ENCODE results near the gene ASTN2. TPM values are rescaled to one million over a fixed set of nuclear protein-coding genes. Genes with fewer than 3 reads are reported as not detected.

Gene ASTN2
- total RNA-seq, 5 donors from 2014 or later (not counting 1 experiment from before 2014, with no cell fraction given): 3.7 to 4.8 (median 4.4) TPM

- 68% methylated on average over 2 of the region's 3 CpGs for WGBS (ENCODE audit: insufficient coverage)
Measured at GRCh38 chr9:117315236-117315635, 99.6 kb downstream of the ASTN2 start.

GRCh38 chr9:117313989-117314388 lies 100.9 kb downstream of the ASTN2 start:
- Histone ChIP-seq H3K4me1 (ENCODE audit: control insufficient read depth in 1 of 2, extremely low read depth in 1 of 2, insufficient read depth in 2 of 2, low read length in 2 of 2) (no peaks in the 10 kb centered on the region), H3K36me3 (ENCODE audit: control insufficient read depth in 2 of 2, extremely low read depth in 1 of 2, insufficient read depth in 1 of 2, low read length in 1 of 2) (no peaks in the 10 kb centered on the region), H3K27ac (ENCODE audit: low read length) (no peak overlapping the region), H3K4me3 (ENCODE audit: control insufficient read depth in 1 of 2, extremely low read depth in 1 of 2, low read length in 1 of 2) (no peak overlapping the region), H3K27me3 (replicated peaks in 1 of 2; ENCODE audit: control insufficient read depth in 2 of 2, extremely low read depth in 1 of 2, insufficient read depth in 2 of 2, low read length in 1 of 2) (no peaks in the 10 kb centered on the region), H3K9me3 (no peaks in the 10 kb centered on the region)
- H3K9me3 Mint-ChIP-seq: peaks cover 0 to 10% (median 4%) of the 10 kb centered on the region in 3 donors
- 86% methylated on average over 1 of the region's 2 CpGs for WGBS (ENCODE audit: insufficient coverage)
- no peaks in the 10 kb centered on the region for H3K36me3 Mint-ChIP-seq
- H3K4me1 Mint-ChIP-seq: no peaks in the 10 kb centered on the region
- ChIA-PET CTCF (no interaction called here), POLR2A (no interaction called here)
- H3K4me3 Mint-ChIP-seq: no peak overlapping the region
- no peak for DNase-seq
- no peak for ATAC-seq (replicated peaks in 1 of 4)
- H3K27ac Mint-ChIP-seq: no peak overlapping the region
- peaks cover 0 to 4% of the 10 kb centered on the region in 2 donors for H3K27me3 Mint-ChIP-seq

More at GRCh38 chr9:117315236-117315635, 99.6 kb downstream of the ASTN2 start:
- Mint-ChIP-seq H3K36me3 (no peaks in the 10 kb centered on the region), H3K27ac (no peak overlapping the region), H3K4me3 (no peak overlapping the region), H3K4me1 (no peaks in the 10 kb centered on the region), H3K27me3 (peaks cover 0 to 4% of the 10 kb centered on the region in 2 donors), H3K9me3 (peaks cover 0 to 10% (median 4%) of the 10 kb centered on the region in 3 donors)
- no peaks in the 10 kb centered on the region for H3K36me3 ChIP-seq (ENCODE audit: control insufficient read depth in 2 of 2, extremely low read depth in 1 of 2, insufficient read depth in 1 of 2, low read length in 1 of 2)
- CTCF ChIA-PET: no interaction called here
- POLR2A ChIA-PET: no interaction called here
- no peaks in the 10 kb centered on the region for H3K9me3 ChIP-seq
- H3K4me3 ChIP-seq (ENCODE audit: control insufficient read depth in 1 of 2, extremely low read depth in 1 of 2, low read length in 1 of 2): no peak overlapping the region
- H3K4me1 ChIP-seq (ENCODE audit: control insufficient read depth in 1 of 2, extremely low read depth in 1 of 2, insufficient read depth in 2 of 2, low read length in 2 of 2): no peaks in the 10 kb centered on the region
- no peaks in the 10 kb centered on the region for H3K27me3 ChIP-seq (replicated peaks in 1 of 2; ENCODE audit: control insufficient read depth in 2 of 2, extremely low read depth in 1 of 2, insufficient read depth in 2 of 2, low read length in 1 of 2)
- no peak for DNase-seq
- ATAC-seq (replicated peaks in 1 of 4): no peak
- no peak overlapping the region for H3K27ac ChIP-seq (ENCODE audit: low read length)

DNA sequence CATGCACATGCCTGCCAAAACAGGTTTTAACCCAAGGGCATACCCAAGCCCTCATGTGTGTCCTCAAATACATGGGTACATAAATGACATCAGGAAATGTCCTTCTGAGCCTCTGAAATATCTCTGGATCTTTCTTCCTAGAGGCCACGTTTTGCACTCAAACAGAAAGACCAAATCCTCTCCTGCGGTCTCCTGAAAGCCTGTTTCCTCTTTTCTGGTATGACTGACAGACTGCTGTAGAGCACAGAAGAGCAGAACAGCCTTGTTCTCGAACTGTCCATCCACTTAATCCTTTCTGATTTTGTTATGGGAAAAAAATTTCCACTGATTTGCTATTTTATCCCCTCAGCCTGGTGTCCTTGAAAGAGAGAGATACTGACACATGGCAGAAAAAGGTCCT lies 107.2 kb downstream of the ASTN2 start:
- WGBS (ENCODE audit: insufficient coverage): 19% methylated on average over 2 of the region's 3 CpGs
- CTCF ChIA-PET: no interaction called here

DNA sequence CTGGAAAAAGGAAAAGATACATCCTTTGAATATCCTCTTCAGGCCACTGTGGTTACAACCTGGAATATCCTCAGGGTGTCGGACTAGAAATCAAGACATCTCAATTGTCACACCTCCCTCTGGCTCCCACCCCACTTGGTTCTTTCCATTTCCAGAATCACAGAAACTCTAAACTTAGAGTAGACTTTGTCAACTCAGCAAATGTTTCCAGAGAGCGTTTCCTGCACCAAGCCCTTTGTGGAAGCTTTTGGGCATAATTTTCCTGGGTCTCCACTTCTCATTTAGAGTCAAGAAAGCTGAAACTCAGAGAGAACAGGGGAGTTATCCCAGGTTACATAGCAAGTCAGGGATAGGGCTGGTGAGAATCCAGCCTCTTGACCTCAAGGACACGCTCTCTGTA lies 108.8 kb downstream of the ASTN2 start:
- Histone ChIP-seq H3K4me3 (ENCODE audit: control insufficient read depth in 1 of 2, extremely low read depth in 1 of 2, low read length in 1 of 2) (no peak overlapping the region), H3K27me3 (replicated peaks in 1 of 2; ENCODE audit: control insufficient read depth in 2 of 2, extremely low read depth in 1 of 2, insufficient read depth in 2 of 2, low read length in 1 of 2) (no peaks in the 10 kb centered on the region), H3K36me3 (ENCODE audit: control insufficient read depth in 2 of 2, extremely low read depth in 1 of 2, insufficient read depth in 1 of 2, low read length in 1 of 2) (no peaks in the 10 kb centered on the region), H3K9me3 (no peaks in the 10 kb centered on the region), H3K27ac (ENCODE audit: low read length) (no peak overlapping the region), H3K4me1 (ENCODE audit: control insufficient read depth in 1 of 2, extremely low read depth in 1 of 2, insufficient read depth in 2 of 2, low read length in 2 of 2) (no peaks in the 10 kb centered on the region)
- H3K9me3 Mint-ChIP-seq: peaks cover 0 to 9% (median 0%) of the 10 kb centered on the region in 3 donors
- 50% methylated on average over 2 of the region's 3 CpGs for WGBS (ENCODE audit: insufficient coverage)
- no peaks in the 10 kb centered on the region for H3K27me3 Mint-ChIP-seq
- DNase-seq (no peak), ATAC-seq (replicated peaks in 1 of 4) (no peak)
- H3K4me1 Mint-ChIP-seq: no peaks in the 10 kb centered on the region
- no peak overlapping the region for H3K27ac Mint-ChIP-seq
- no peaks in the 10 kb centered on the region for H3K36me3 Mint-ChIP-seq
- CTCF ChIA-PET: no interaction called here
- POLR2A ChIA-PET: no interaction called here
- H3K4me3 Mint-ChIP-seq: no peak overlapping the region

More for the DNA sequence above, 107.2 kb downstream of the ASTN2 start:
- Mint-ChIP-seq H3K36me3 (no peaks in the 10 kb centered on the region), H3K9me3 (peaks cover 0 to 7% (median 0%) of the 10 kb centered on the region in 3 donors), H3K27me3 (no peaks in the 10 kb centered on the region), H3K4me1 (no peaks in the 10 kb centered on the region), H3K4me3 (no peak overlapping the region), H3K27ac (no peak overlapping the region)
- H3K27me3 ChIP-seq (replicated peaks in 1 of 2; ENCODE audit: control insufficient read depth in 2 of 2, extremely low read depth in 1 of 2, insufficient read depth in 2 of 2, low read length in 1 of 2): no peaks in the 10 kb centered on the region
- POLR2A ChIA-PET: no interaction called here
- H3K9me3 ChIP-seq: no peaks in the 10 kb centered on the region
- no peak overlapping the region for H3K27ac ChIP-seq (ENCODE audit: low read length)
- no peak for ATAC-seq (replicated peaks in 1 of 4)
- no peak for DNase-seq
- H3K36me3 ChIP-seq (ENCODE audit: control insufficient read depth in 2 of 2, extremely low read depth in 1 of 2, insufficient read depth in 1 of 2, low read length in 1 of 2): no peaks in the 10 kb centered on the region
- H3K4me3 ChIP-seq (ENCODE audit: control insufficient read depth in 1 of 2, extremely low read depth in 1 of 2, low read length in 1 of 2): no peak overlapping the region
- no peaks in the 10 kb centered on the region for H3K4me1 ChIP-seq (ENCODE audit: control insufficient read depth in 1 of 2, extremely low read depth in 1 of 2, insufficient read depth in 2 of 2, low read length in 2 of 2)

- POLR2A ChIA-PET: no interaction called here
Measured at GRCh38 chr9:117305454-117305853, 109.4 kb downstream of the ASTN2 start.

GRCh38 chr9:117304549-117304948 lies 110.3 kb downstream of the ASTN2 start:
- no peaks in the 10 kb centered on the region for H3K9me3 ChIP-seq
- Mint-ChIP-seq H3K27me3 (no peaks in the 10 kb centered on the region), H3K9me3 (peaks cover 0 to 8% (median 0%) of the 10 kb centered on the region in 3 donors), H3K4me1 (no peaks in the 10 kb centered on the region), H3K27ac (no peak overlapping the region), H3K36me3 (no peaks in the 10 kb centered on the region), H3K4me3 (no peak overlapping the region)
- no peak for ATAC-seq (replicated peaks in 1 of 4)
- no peaks in the 10 kb centered on the region for H3K27me3 ChIP-seq (replicated peaks in 1 of 2; ENCODE audit: control insufficient read depth in 2 of 2, extremely low read depth in 1 of 2, insufficient read depth in 2 of 2, low read length in 1 of 2)
- ChIA-PET POLR2A (no interaction called here), CTCF (no interaction called here)
- H3K4me1 ChIP-seq (ENCODE audit: control insufficient read depth in 1 of 2, extremely low read depth in 1 of 2, insufficient read depth in 2 of 2, low read length in 2 of 2): no peaks in the 10 kb centered on the region
- no peak for DNase-seq
- H3K4me3 ChIP-seq (ENCODE audit: control insufficient read depth in 1 of 2, extremely low read depth in 1 of 2, low read length in 1 of 2): no peak overlapping the region
- H3K27ac ChIP-seq (ENCODE audit: low read length): no peak overlapping the region
- no peaks in the 10 kb centered on the region for H3K36me3 ChIP-seq (ENCODE audit: control insufficient read depth in 2 of 2, extremely low read depth in 1 of 2, insufficient read depth in 1 of 2, low read length in 1 of 2)
- no CpG with 5 or more reads among the region's 5 CpGs for WGBS (ENCODE audit: insufficient coverage)

More at GRCh38 chr9:117305454-117305853, 109.4 kb downstream of the ASTN2 start:
- 62% methylated on average over 2 of the region's 2 CpGs for WGBS (ENCODE audit: insufficient coverage)
- no peaks in the 10 kb centered on the region for H3K36me3 ChIP-seq (ENCODE audit: control insufficient read depth in 2 of 2, extremely low read depth in 1 of 2, insufficient read depth in 1 of 2, low read length in 1 of 2)
- no peak overlapping the region for H3K27ac ChIP-seq (ENCODE audit: low read length)
- no peaks in the 10 kb centered on the region for H3K27me3 ChIP-seq (replicated peaks in 1 of 2; ENCODE audit: control insufficient read depth in 2 of 2, extremely low read depth in 1 of 2, insufficient read depth in 2 of 2, low read length in 1 of 2)
- no peaks in the 10 kb centered on the region for H3K9me3 ChIP-seq
- Mint-ChIP-seq H3K36me3 (no peaks in the 10 kb centered on the region), H3K4me1 (no peaks in the 10 kb centered on the region), H3K4me3 (no peak overlapping the region), H3K9me3 (peaks cover 0 to 8% (median 0%) of the 10 kb centered on the region in 3 donors), H3K27ac (no peak overlapping the region), H3K27me3 (no peaks in the 10 kb centered on the region)
- H3K4me1 ChIP-seq (ENCODE audit: control insufficient read depth in 1 of 2, extremely low read depth in 1 of 2, insufficient read depth in 2 of 2, low read length in 2 of 2): no peaks in the 10 kb centered on the region
- DNase-seq: no peak
- CTCF ChIA-PET: no interaction called here
- no peak for ATAC-seq (replicated peaks in 1 of 4)
- H3K4me3 ChIP-seq (ENCODE audit: control insufficient read depth in 1 of 2, extremely low read depth in 1 of 2, low read length in 1 of 2): no peak overlapping the region

DNA sequence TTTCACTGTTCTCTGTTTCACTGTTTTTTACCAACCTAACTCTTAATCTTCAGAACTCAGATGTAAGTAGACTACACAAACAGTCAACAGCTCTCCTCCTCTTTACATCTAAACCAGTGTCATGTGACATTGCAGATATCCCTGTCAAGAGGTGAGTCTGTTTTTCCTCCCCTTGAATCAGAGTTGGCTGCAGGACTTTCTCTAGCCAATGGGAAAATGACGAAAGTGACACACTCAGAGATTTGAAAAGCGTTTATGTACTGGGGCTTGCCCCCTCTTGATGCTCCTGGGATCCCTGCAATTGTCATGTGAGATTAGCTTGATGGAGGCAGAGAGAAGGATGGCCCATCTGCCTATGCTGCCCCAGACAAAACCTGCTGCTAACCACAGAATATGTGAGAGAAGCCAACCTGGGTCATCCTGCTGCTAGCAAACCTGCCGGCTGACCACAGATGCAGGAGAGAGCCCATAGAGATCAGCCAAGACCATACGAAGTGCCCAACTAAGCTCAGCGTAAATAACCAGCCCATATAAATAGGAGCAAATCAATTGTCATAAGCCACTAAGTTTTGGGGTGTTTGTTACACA lies 111.1 kb downstream of the ASTN2 start:
- H3K4me3 ChIP-seq (ENCODE audit: control insufficient read depth in 1 of 2, extremely low read depth in 1 of 2, low read length in 1 of 2): no peak overlapping the region
- peaks cover 0 to 8% (median 0%) of the 10 kb centered on the region in 3 donors for H3K9me3 Mint-ChIP-seq
- no peak overlapping the region for H3K27ac Mint-ChIP-seq
- ChIA-PET POLR2A (interaction anchor here in 1 of 2 donors (0.7 kb wide), 1 partner anchor 9 kb away, joined by 3 read pairs; no protein-coding TSS in a partner anchor), CTCF (no interaction called here)
- no peak for DNase-seq
- no peak overlapping the region for H3K4me3 Mint-ChIP-seq
- H3K27ac ChIP-seq (ENCODE audit: low read length): no peak overlapping the region
- H3K27me3 ChIP-seq (replicated peaks in 1 of 2; ENCODE audit: control insufficient read depth in 2 of 2, extremely low read depth in 1 of 2, insufficient read depth in 2 of 2, low read length in 1 of 2): no peaks in the 10 kb centered on the region
- no peak for ATAC-seq (replicated peaks in 1 of 4)
- H3K36me3 Mint-ChIP-seq: no peaks in the 10 kb centered on the region
- H3K4me1 Mint-ChIP-seq: no peaks in the 10 kb centered on the region
- no peaks in the 10 kb centered on the region for H3K9me3 ChIP-seq
- no peaks in the 10 kb centered on the region for H3K27me3 Mint-ChIP-seq
- WGBS (ENCODE audit: insufficient coverage): 50% methylated on average over 2 of the region's 5 CpGs
- H3K36me3 ChIP-seq (ENCODE audit: control insufficient read depth in 2 of 2, extremely low read depth in 1 of 2, insufficient read depth in 1 of 2, low read length in 1 of 2): no peaks in the 10 kb centered on the region
- no peaks in the 10 kb centered on the region for H3K4me1 ChIP-seq (ENCODE audit: control insufficient read depth in 1 of 2, extremely low read depth in 1 of 2, insufficient read depth in 2 of 2, low read length in 2 of 2)
